Psoas muscle (tissue), 8 donors: ENCODE measurements around the gene KLF3. TPM values are rescaled to one million over a fixed set of nuclear protein-coding genes. Genes with fewer than 3 reads are reported as not detected.

Experiments
- ATAC-seq, 4 donors: fragments of 200-7000 bp; cut with Tn5 transposase; one replicate each; pipeline ENCODE4 v1.9.1; 2020; ENCODE audit warnings: moderate library complexity in 3 of 4, mild to moderate bottlenecking in 2 of 4
- DNase-seq, 2 donors: peaks; one replicate each; pipeline ENCODE4 v3.0.0-alpha.2; 2020
- H3K27ac ChIP-seq: fragments of 200-600 bp; one replicate; pipeline ENCODE4 v1.8.0; 2022
- H3K27me3 ChIP-seq, 3 donors: fragments of 200-600 bp in 1 of 3; one replicate each; pipeline versions ENCODE4 v1.6.1 to v1.8.0; 2013 to 2022; ENCODE audit warnings: low read length in 2 of 3, mild to moderate bottlenecking in 2 of 3, moderate library complexity in 1 of 3; ENCODE audit not compliant: insufficient read depth in 3 of 3
- H3K36me3 ChIP-seq, 2 donors: fragments of 200-600 bp in 1 of 2; one replicate each; pipeline versions ENCODE4 v1.6.1 to v1.8.0; 2013 to 2022; ENCODE audit warnings: low read depth in 1 of 2, mild to moderate bottlenecking in 1 of 2, moderate library complexity in 1 of 2; ENCODE audit not compliant: insufficient read depth in 1 of 2
- H3K4me1 ChIP-seq: fragments of 200-600 bp; one replicate; pipeline ENCODE4 v1.8.0; 2022
- H3K4me3 ChIP-seq: fragments of 200-600 bp; one replicate; pipeline ENCODE4 v1.8.0; 2022; ENCODE audit warnings: mild to moderate bottlenecking
- H3K9me3 ChIP-seq: fragments of 200-600 bp; one replicate; pipeline ENCODE4 v1.8.0; 2022
- CTCF ChIP-seq: fragments of 200-600 bp; IDR thresholded peaks from one replicate; pipeline ENCODE4 v1.8.0; 2022; ENCODE audit warnings: antibody characterized with exemption
- WGBS, 3 donors: extraction: QIAGEN DNeasy Blood & Tissue Kit; methylation state at CpG; one replicate each; pipeline versions ENCODE4 v1.1.6 to v1.1.7; 2013; 5-methylcytosine and 5-hydroxymethylcytosine counted together
- intact Hi-C, 2 donors: fragments of 100-400 bp; cut with DNase I; formaldehyde crosslinking; loops; one replicate each; pipeline versions ENCODE4 v1.11.0 to v1.14.2; 2022
- polyA plus RNA-seq, 3 donors: library from polyadenylated mRNA; stranded (reverse); fragments of 200-250 nt; gene quantifications; one replicate each; pipeline ENCODE4 v1.2.3, GENCODE V29; 2013
- total RNA-seq, 4 donors: library from RNA; stranded (reverse); fragmentation: NEBNext Ultra II Directional in 2 of 4; extraction: Animal tissue kit (Norgen Biotek cat#: 25700) in 2 of 4; gene quantifications; one replicate each; pipeline versions ENCODE4 v1.2.1 to v1.2.4, GENCODE V29; 2021 to 2023
- donor health status: healthy with polysubstance abuse.
- donor health status: DM: no; HTN: no; CAD: no; lungs with moderate emphysema.
- donor health status: Bipolar disorder and iron deficiency.
- donor health status: healthy.
- donor health status: DM: yes; HTN: yes; CAD: no.
- donor health status: DM: no; HTN: no; CAD: no.
- donor health status: DM: no; HTN: no; CAD: no.
- donor health status: DM: yes; HTN: yes; CAD: no.

Gene KLF3
- total and polyA plus RNA-seq, 7 donors = 8.9 to 29.1 (median 14.7) TPM

- no peak for TF ChIP-seq CTCF
- DNase-seq (no peak), ATAC-seq (no peak)
- no peaks in the 10 kb centered on the region for H3K9me3 ChIP-seq
- WGBS, 3 donors = 60 to 81% (median 62%) methylated on average over 4 of the region's 4 CpGs
- intact Hi-C loops = no loop called here
- H3K4me3 ChIP-seq = no peak overlapping the region
- H3K36me3 ChIP-seq = peaks cover 12 to 53% of the 10 kb centered on the region in 2 donors
- no peaks in the 10 kb centered on the region for H3K27me3 ChIP-seq
- peaks cover 43% of the 10 kb centered on the region for H3K4me1 ChIP-seq
- H3K27ac ChIP-seq = no peak overlapping the region
Measured at GRCh38 chr4:38687571-38688011, 23.6 kb downstream of the KLF3 start.

GRCh38 chr4:38688676-38689355 is 24.8 kb downstream of the KLF3 start:
- 91 to 96% (median 93%) methylated on average over 26 of the region's 26 CpGs for WGBS, 3 donors
- H3K36me3 ChIP-seq = peaks cover 12 to 51% of the 10 kb centered on the region in 2 donors

GRCh38 chr4:38691251-38692008 is 27.4 kb downstream of the KLF3 start:
- 34 to 48% (median 36%) methylated on average over 9 of the region's 9 CpGs for WGBS, 3 donors
- Histone ChIP-seq H3K9me3 (no peaks in the 10 kb centered on the region), H3K4me1 (peaks cover 30% of the 10 kb centered on the region), H3K36me3 (peaks cover 15 to 75% of the 10 kb centered on the region in 2 donors), H3K4me3 (no peak overlapping the region), H3K27ac (peak overlapping the region; percentile 11), H3K27me3 (no peaks in the 10 kb centered on the region)
- intact Hi-C loops = no loop called here
- TF ChIP-seq CTCF = no peak
- DNase-seq (no peak), ATAC-seq (peak; percentile 70 to 92 (median 90))

More at GRCh38 chr4:38688676-38689355, 24.8 kb downstream of the KLF3 start:
- intact Hi-C loops = no loop called here
- H3K9me3 ChIP-seq = no peaks in the 10 kb centered on the region
- DNase-seq (peak in 1 of 2 donors; percentile 41), ATAC-seq (no peak)
- no peak for TF ChIP-seq CTCF
- peaks cover 45% of the 10 kb centered on the region for H3K4me1 ChIP-seq
- no peak overlapping the region for H3K27ac ChIP-seq
- no peak overlapping the region for H3K4me3 ChIP-seq
- H3K27me3 ChIP-seq = no peaks in the 10 kb centered on the region

GRCh38 chr4:38692421-38692820 is 28.4 kb downstream of the KLF3 start:
- H3K27me3 ChIP-seq = no peaks in the 10 kb centered on the region
- peak overlapping the region; percentile 11 for H3K27ac ChIP-seq
- ATAC-seq (peak in 1 of 4 donors; percentile 44), DNase-seq (no peak)
- intact Hi-C loops = no loop called here
- WGBS, 3 donors = 45 to 62% (median 45%) methylated on average over 4 of the region's 4 CpGs
- no peaks in the 10 kb centered on the region for H3K9me3 ChIP-seq
- H3K4me1 ChIP-seq = peaks cover 20% of the 10 kb centered on the region
- TF ChIP-seq CTCF = no peak
- H3K4me3 ChIP-seq = no peak overlapping the region
- H3K36me3 ChIP-seq = peaks cover 15 to 84% of the 10 kb centered on the region in 2 donors
